Measurements from ENCODE around the gene C1S. TPM values are rescaled to one million over a fixed set of nuclear protein-coding genes. Genes with fewer than 3 reads are reported as not detected.

Gene C1S
- total and polyA plus RNA-seq, 9 of the 15 experiments (the other 6 are each of a cell fraction or from before 2014, with no cell fraction given), result 0.08 to 0.84 (median 0.27) TPM

GRCh38 chr12:7072035-7072434 lies 11.5 kb downstream of the C1S start (continued):
- TF ChIP-seq STAG1 (CRISPR knock-in tag; IDR thresholded peaks at IDR 0.05; ENCODE audit: borderline replicate concordance) (no peak), HMBOX1 (IDR thresholded peaks at IDR 0.05) (no peak), ZNF274 (IDR thresholded peaks at IDR 0.05; ENCODE audit: borderline replicate concordance, low read depth, low read length) (no peak), CCAR2 (IDR thresholded peaks at IDR 0.05; ENCODE audit: low read depth, low read length) (no peak)

- ATAC-seq (no peak), DNase-seq (ENCODE audit: extremely low read depth in 1 of 4, low spot score in 3 of 4) (no peak), FAIRE-seq (no peak)
- Histone ChIP-seq H3K36me3 (ENCODE audit: control insufficient read depth, insufficient read depth, low read length) (no peaks in the 10 kb centered on the region), H3K9me1 (ENCODE audit: control insufficient read depth, insufficient read depth, low read length) (no peaks in the 10 kb centered on the region), H4K20me1 (replicated peaks; ENCODE audit: control insufficient read depth, insufficient read depth, low read length) (no peaks in the 10 kb centered on the region), H3K79me2 (ENCODE audit: control insufficient read depth, insufficient read depth, low read length) (no peaks in the 10 kb centered on the region), H3K27me3 (ENCODE audit: control insufficient read depth in 2 of 2, insufficient read depth in 2 of 2, low read length in 2 of 2) (peaks cover 0 to 3% of the 10 kb centered on the region in 2 experiments; a peak in 1 of 5 replicates), H2AFZ (ENCODE audit: low read depth, low read length) (no peak overlapping the region), H3K9ac (ENCODE audit: insufficient read depth in 1 of 2, low read depth in 2 of 2, low read length in 2 of 2) (no peak overlapping the region), H3K4me2 (ENCODE audit: insufficient read depth, low read length) (no peak overlapping the region), H3K4me1 (replicated peaks in 1 of 2; ENCODE audit: control insufficient read depth in 2 of 2, insufficient read depth in 2 of 2, low read length in 2 of 2) (peaks cover 5 to 14% of the 10 kb centered on the region in 2 experiments; a peak in 3 of 5 replicates), H3K27ac (ENCODE audit: extremely low read depth, low read depth, low read length) (no peak overlapping the region), H3K4me3 (no peak overlapping the region), H3K9me3 (replicated peaks; ENCODE audit: control insufficient read depth, insufficient read depth, low read depth, low read length) (no peaks in the 10 kb centered on the region)
- ChIA-PET CTCF (ENCODE audit: low intra/inter-chr PET ratio) (no interaction called here), POLR2A (no interaction called here)
- 44% methylated on average over 6 of the region's 6 CpGs for WGBS (ENCODE audit: insufficient coverage, low coverage, missing lambda C conversion rate)
- intact Hi-C loops (cut with micrococcal nuclease) (no loop called here), in situ Hi-C loops (cut with MboI) (no loop called here)
- BruUV-seq (replicated peaks), result no TSS peak
- TF ChIP-seq ZNF764 (CRISPR knock-in tag; IDR thresholded peaks at IDR 0.05; ENCODE audit: low read depth) (no peak), HDAC1 (IDR thresholded peaks at IDR 0.05) (no peak), PHB2 (IDR thresholded peaks at IDR 0.05; ENCODE audit: low read depth) (no peak), CTCF (IDR thresholded peaks at IDR 0.05 in 2 of 3, conservative IDR thresholded peaks at IDR 0.05 in 1 of 3; ENCODE audit: insufficient read depth in 2 of 3, low read depth in 1 of 3, low read length in 3 of 3) (no peak), SRSF3 (IDR thresholded peaks at IDR 0.05; ENCODE audit: insufficient read depth, low read length) (no peak), CREBBP (IDR thresholded peaks at IDR 0.05; ENCODE audit: low read depth, low read length) (no peak), ZBTB49 (CRISPR knock-in tag; IDR thresholded peaks at IDR 0.05; ENCODE audit: borderline replicate concordance) (no peak), ZNF24 (IDR thresholded peaks at IDR 0.05) (no peak), FOXJ3 (CRISPR knock-in tag; IDR thresholded peaks at IDR 0.05) (no peak), KLF10 (CRISPR knock-in tag; IDR thresholded peaks at IDR 0.05) (no peak), U2AF1 (optimal IDR thresholded peaks at IDR 0.05; ENCODE audit: low read depth, low read length) (no peak), ARID1B (IDR thresholded peaks at IDR 0.05) (no peak), PCBP1 (IDR thresholded peaks at IDR 0.05; ENCODE audit: low read depth, low read length, poor library complexity, severe bottlenecking) (no peak), SMARCB1 (IDR thresholded peaks at IDR 0.05; ENCODE audit: insufficient read length, low read depth) (no peak)
Observed at GRCh38 chr12:7072554-7072953, 12.0 kb downstream of the C1S start.

Measured in K562 (cell line).